ENCODE measurements around the gene STAT5B.
"Not testable (repeated sequence)": the region's sequence is repeated elsewhere in the genome, so short reads cannot be mapped to it uniquely, and the experiment has no call there.

The STAT5B gene

DNA sequence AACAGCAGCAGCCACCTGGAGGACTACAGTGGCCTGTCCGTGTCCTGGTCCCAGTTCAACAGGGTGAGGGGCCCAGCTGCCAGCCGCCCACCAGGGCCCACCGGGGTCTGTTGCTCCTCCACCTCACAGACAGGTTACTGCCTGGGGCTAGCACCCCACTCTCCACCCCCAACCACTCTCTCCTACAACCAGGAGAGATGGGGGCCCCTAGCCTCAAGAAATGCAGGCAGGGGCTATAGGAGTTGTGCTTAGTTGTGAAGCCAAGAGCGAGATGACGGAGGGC is 30.1 kb upstream of the STAT5B start:
- DNase-seq (ENCODE audit: low spot score): no peak
- FAIRE-seq: no peak

DNA sequence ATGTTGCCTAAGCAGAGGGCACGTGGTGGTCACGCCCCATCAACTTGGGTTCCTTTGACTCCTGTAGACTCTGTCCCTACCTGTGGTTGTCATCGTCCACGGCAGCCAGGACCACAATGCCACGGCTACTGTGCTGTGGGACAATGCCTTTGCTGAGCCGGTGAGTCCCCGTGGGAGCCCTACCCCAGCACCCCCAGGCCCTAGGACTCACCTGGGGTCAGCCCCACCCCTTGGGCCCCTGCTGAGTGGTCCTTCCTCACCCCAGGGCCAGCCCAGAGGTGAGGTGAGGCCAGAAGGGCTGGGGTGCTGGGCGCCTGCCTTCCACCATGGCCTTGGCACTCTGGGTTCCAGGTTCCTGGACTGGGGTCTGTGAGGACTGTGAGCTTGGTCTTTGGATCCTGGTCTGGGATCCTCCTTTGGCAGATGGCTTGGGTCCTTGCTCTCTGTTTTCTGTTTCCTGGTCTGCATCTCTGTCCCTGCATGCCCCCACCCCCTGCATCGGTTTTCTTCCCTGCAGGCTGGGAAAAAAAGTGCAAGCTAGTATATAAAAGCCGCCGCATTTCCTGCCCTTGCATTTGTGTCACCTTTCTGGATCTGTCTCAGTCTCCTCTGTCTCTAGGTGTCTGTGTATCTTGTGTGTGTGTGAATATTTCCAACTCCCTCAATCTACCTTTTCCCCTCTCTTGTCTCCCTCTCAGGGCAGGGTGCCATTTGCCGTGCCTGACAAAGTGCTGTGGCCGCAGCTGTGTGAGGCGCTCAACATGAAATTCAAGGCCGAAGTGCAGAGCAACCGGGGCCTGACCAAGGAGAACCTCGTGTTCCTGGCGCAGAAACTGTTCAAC is 29.6 kb upstream of the STAT5B start:
- peak; percentile 23 for FAIRE-seq
- no peak for DNase-seq (ENCODE audit: low spot score)

DNA sequence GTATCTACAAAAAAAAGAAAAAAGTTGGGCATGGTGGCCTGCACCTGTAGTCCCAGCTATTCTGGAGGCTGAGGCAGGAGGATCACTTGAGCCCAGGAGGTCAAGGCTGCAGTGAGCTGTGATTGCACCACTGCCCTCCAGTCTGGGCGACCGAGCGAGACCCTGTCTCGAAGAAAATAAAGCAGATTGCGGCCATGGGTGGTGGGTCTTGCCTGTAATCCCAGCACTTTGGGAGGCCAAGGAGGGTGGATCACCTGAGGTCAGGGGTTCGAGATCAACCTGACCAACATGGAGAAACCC is 28.8 kb upstream of the STAT5B start:
- not testable (repeated sequence) for DNase-seq (ENCODE audit: low spot score); FAIRE-seq

DNA sequence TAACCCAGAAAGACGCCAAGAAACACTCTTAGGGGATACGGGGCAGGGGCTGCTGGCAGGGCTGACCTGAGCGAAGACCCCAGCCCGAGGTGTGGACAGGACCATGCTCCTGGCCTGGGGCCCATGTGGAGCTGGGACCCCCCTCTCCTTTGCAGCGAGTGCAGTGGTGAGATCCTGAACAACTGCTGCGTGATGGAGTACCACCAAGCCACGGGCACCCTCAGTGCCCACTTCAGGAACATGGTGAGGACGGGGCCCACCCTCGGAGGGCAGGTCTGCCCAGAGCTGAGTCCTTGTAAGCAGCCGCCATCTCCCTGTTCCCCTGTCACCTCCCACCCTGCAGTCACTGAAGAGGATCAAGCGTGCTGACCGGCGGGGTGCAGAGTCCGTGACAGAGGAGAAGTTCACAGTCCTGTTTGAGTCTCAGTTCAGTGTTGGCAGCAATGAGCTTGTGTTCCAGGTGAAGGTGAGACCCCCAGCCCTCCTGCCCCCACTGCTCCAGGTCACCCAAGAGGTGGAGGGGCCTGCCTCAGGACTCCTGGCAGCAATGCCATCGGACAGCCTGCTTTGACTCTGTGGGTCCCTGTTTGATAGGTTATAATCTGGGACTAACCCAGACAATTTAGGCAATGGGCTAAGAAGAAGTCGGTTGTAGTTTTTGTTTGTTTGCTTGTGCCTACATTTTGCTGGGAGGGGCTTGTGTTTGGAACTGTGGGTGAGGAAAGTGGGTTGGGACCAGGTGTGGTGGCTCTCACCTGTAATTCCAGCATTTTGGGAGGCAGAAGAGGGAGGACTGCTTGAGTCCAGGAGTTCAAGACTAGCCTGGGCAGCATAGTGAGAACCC is 28.2 kb upstream of the STAT5B start:
- DNase-seq (ENCODE audit: low spot score) (no peak), FAIRE-seq (no peak)

DNA sequence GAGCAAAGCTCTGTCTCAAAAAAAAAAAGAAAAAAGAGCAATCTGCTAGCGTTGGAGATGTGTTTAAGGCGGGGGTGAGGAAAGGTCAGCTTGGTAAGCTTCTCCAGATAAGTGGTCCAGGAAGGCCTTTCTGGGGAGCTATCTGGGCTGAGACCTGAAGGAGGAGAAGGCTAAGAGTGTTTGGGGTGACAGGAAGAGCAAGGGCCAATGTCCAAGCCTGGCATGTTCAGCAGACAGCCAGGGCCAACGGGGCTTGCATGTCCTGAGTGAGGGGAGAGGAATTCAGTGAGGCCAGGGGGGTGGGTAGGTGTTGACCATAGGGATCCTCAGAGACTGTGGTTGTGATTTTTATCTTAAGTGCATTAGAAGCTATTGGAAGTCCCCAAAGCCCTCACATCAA is 27.5 kb upstream of the STAT5B start:
- FAIRE-seq: no peak
- no peak for DNase-seq (ENCODE audit: low spot score)

DNA sequence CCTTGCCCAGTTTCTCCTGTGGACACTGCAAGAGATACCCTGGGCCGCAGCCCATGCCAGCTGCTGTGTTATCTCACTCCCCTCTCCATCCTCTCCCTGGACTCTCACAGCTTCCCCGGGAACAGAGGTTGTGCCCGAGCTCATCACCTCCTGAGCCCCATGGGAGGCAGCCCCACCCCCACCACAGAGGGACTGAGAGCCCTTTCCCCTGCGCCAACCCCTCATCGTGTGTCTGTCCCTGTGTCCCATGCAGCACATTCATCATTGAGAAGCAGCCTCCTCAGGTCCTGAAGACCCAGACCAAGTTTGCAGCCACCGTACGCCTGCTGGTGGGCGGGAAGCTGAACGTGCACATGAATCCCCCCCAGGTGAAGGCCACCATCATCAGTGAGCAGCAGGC is 24.8 kb upstream of the STAT5B start:
- DNase-seq (ENCODE audit: low spot score): no peak
- FAIRE-seq: no peak

DNA sequence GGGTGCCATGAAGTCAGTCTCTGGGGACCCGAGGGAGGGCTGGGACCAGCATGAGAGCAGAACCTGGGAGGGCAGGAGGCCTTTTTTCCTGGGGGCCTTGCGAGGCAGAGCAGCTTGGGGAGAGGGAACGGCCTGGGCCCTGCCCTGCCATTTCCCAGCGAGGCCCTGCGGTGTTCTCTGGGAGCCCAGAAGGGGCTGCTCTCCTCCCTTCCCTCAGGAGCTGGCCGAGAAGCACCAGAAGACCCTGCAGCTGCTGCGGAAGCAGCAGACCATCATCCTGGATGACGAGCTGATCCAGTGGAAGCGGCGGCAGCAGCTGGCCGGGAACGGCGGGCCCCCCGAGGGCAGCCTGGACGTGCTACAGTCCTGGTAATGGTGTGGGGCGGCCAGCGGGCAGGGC is 23.7 kb upstream of the STAT5B start:
- not testable (repeated sequence) for DNase-seq (ENCODE audit: low spot score); FAIRE-seq

DNA sequence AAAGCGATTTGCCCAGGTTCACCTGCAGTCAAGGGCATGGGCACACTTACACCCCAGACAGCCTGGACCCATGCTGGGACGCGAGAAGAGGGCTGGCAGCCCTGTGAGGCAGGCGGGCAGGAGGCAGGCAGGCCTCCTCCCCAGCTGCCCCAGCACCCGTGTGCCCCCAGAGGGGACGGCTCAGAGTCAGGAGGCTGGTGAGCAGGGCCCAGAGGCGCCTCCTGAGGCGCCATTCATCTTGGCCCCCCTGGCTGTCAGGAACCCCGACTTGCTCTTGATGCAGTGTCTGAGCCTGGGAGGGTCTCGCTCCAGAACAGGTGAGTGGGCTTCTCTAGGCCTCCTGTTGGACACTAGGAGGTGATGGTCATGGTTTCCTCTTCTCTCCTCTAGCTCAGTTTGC is 23.2 kb upstream of the STAT5B start:
- not testable (repeated sequence) for FAIRE-seq; DNase-seq (ENCODE audit: low spot score)

DNA sequence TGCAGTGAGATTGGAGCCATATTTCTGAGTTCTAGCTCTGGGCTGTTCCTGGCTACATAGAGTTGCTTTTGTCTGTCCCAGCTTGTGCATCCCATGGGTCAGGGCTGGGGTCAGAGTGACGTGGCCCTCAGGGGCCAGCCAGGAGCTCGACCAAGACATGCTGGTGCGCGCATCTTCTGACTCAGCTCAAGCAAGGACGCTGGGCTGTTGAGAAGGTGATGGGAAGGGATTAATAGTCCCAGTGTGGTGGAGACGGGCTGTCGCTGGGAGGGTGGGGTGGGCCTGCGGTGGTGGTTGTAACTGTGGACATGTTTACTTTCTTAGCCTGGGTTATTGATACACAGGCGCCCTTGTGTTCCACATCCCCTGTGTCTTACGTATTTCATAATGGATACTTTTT is 21.6 kb upstream of the STAT5B start:
- DNase-seq (ENCODE audit: low spot score); FAIRE-seq: not testable (repeated sequence)

DNA sequence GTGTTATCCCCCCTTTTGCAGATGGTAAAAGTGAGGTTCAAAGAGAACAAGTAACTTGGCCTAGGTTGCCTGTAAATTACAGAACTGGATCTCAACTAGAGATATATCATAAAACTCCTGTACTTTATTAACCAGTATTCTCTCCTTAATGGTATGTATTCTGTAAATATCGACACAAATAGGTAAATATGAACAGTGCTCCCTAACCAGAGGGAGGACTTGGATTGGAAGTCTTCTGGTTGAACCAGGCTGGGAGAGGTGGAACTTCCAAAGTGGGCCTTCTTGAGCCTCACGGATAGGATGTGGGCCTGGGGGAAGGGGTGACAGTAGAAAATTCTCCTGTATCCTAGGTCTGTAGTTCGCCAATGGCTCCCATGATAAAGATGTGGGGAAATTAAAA is 19.8 kb upstream of the STAT5B start:
- no peak for DNase-seq (ENCODE audit: low spot score)
- FAIRE-seq: no peak

DNA sequence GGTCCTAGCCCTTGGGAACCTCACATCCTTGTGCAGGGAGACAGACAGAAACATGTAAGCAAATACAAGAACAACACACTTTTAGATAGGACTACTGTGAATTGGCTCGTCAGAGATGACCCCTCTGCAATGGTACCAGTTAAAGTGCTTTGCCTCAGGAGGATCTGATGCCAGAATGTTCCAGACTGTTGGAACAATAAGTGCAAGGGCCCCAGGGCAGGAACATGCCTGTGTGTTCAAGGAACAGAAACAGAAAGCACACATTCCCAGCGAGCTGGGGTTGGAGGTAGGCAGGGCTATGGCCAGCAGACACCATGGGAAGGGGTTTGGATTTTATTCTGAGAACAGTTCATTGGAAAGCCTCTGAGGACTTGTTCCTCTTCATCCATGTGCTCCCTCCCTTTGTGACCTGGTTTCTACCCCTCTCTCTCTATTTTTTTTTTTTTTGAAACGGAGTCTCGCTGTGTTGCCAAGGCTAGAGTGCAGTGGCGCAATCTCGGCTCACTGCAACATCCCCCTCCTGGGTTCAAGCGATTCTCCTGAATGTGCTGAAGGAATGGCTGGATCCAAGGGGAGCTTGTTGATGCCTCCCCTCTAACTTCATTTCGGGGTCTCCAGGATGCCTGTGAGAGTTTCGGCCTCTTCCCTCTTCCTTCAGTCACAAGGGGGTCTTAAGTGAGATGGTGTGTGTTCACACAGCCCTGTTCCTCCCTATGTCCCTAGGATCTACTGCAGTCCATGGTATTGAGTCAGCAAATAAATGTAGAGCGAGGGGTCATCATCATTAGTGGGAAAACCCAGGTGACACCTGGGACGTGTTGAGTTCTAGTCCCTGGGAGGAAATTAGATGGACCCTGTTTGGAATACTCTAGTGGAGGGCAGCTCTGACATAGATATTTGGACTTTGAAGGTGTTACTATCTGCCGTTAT is 18.5 kb upstream of the STAT5B start:
- FAIRE-seq (no peak), DNase-seq (ENCODE audit: low spot score) (no peak)

DNA sequence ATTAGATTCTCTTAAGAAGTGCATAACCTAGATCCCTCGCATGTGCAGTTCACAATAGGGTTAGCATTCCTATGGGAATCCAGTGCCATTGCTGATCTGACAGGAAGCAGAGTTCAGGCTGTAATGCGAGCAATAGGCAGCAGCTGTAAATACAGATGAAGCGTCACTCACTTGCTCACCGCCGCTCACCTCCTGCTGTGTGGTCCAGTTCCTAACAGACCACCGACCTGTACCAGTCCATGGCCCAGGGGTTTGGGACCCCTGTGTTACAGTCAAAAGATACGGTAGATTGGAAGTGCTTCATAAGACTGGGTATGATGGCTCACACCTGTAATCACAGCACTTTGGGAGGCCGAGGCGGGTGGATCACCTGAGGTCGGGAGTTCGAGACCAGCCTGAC is 14.9 kb upstream of the STAT5B start:
- no peak for FAIRE-seq
- no peak for DNase-seq (ENCODE audit: low spot score)

DNA sequence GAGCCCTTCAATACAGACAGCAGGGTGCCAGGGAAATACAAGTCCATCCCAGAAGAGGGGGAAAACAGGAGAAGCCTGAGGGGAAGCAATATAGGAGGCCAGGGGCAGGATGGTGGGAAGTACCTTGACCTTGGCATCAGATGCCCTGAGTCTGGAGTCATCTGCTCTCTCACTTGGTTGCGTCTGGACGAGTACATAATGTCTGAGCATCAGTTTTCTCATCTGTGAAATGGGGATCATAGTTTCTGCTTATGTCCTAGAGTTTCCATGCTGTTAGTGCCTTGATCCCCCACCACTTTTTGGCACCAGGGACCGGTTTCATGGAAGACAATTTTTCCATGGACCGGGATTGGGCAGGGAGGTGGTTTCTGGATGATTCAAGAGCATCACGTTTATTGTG is 14.4 kb upstream of the STAT5B start:
- FAIRE-seq: no peak
- no peak for DNase-seq (ENCODE audit: low spot score)

DNA sequence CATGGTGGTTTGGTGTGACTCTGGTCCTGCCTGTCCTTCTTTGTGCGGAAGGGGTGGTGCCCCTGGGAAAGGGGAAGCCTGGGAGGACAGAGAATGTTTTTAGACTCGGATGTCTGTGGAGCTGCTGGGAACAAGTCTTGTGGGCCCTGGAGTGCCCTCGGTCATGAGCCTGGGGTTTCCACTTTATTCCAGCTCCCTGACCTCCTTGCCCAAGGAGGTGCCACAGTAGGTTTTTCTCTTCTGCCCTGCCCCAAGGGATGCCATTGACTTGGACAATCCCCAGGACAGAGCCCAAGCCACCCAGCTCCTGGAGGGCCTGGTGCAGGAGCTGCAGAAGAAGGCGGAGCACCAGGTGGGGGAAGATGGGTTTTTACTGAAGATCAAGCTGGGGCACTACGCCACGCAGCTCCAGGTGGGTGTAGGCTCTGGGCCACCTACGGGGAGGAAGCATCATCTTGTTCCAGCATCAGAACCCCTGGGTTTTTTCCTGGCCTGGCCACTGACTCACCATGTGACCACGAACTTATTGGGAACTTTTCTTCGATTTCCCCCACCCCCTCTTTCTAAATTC is 13.5 kb upstream of the STAT5B start:
- DNase-seq (ENCODE audit: low spot score) (no peak), FAIRE-seq (no peak)

DNA sequence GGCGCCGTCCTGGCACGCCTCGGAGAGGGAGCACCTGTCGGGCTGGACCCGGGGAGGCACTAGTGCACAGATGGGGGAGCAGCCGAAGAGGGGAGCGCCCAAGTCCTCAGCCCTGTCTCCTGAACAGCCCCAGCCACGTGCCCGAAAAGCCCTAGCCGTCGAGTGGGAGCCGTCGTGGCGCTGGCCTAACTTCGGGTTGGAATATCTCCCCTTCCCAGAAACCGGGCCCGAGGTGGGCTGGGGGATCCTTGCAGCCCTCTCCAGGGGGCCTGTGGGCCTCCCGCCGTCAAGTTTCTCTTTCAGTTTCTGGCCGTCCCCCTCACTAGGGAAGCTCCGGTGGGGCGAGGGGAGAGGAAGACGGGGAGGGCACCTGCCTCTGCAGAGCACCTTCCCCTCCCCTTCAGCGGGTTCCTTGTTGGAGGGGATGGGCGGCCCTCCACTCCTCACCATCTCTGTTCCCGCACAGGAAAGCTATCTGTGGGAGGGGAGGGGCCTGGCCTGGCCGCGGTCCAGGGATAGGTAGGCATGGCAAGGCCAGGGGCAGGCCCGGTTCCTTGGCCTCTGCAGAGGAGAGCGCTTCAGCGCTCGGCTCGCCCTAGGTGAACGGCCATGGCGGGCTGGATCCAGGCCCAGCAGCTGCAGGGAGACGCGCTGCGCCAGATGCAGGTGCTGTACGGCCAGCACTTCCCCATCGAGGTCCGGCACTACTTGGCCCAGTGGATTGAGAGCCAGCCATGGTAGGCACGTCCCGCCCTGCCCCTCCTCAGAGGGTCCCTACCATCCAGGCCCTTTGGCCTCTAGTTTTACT is 12.8 kb upstream of the STAT5B start:
- DNase-seq (ENCODE audit: low spot score) (no peak), FAIRE-seq (no peak)

DNA sequence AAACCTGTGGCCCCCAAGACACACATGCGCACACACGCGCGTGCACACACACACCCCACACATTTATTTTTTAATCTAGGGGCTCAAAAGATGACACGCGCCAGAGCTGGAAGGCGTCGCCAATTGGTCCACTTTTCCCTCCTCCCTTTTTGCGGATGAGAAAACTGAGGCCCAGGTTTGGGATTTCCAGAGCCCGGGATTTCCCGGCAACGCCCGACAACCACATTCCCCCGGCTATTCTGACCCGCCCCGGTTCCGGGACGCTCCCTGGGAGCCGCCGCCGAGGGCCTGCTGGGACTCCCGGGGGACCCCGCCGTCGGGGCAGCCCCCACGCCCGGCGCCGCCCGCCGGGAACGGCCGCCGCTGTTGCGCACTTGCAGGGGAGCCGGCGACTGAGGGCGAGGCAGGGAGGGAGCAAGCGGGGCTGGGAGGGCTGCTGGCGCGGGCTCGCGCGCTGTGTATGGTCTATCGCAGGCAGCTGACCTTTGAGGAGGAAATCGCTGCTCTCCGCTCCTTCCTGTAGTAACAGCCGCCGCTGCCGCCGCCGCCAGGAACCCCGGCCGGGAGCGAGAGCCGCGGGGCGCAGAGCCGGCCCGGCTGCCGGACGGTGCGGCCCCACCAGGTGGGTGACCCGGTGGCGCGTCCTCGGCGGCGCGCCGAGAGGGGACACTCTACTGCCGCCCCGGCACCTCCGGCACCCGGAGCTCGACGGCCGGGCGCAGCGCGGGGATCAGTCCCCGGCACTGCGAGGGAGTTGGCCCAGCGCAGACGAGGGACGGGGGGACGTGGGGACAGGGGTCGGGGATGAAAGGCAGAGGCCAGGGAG is 12.0 kb upstream of the STAT5B start, which contains the start of gene STAT5A:
Gene STAT5A, plus strand, starts transcription at position 522 of the 826 bp plus-strand sequence. CDS start 914 bp downstream, outside the sequence.
- no peak for FAIRE-seq
- DNase-seq (ENCODE audit: low spot score): peak; percentile 66

DNA sequence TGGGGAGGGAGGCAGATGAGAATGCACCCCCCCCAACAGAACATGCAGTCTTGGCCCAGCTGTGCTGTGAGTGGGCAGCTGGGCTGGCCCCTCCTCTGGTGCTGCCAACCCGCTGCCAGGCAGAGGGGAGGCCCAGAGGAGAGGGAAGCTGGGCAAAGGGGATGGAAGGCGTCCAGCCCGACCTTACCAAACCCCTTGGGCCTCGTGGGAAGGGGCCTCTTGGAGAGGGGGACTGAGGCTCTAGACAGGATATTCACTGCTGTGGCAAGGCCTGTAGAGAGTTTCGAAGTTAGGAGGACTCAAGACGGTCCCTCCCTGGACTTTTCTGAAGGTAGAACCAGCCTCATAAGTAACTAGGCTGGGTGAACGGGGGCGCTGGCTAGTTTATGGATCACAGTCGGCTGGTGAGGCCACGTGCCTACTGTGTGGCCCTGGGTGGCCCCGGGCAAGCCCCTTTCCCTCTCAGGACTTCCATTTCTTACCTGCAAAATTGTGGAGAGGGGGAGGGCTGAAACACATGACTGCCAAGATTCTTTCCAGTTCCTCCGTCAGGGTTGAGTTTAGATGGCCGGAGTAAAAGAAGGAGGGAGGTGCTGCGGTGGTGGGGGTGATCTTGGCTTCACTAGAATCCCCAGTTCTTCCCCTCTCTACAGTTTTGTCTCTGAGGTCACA is 11.2 kb upstream of the STAT5B start:
- DNase-seq (ENCODE audit: low spot score) (no peak), FAIRE-seq (peak; percentile 52)

DNA sequence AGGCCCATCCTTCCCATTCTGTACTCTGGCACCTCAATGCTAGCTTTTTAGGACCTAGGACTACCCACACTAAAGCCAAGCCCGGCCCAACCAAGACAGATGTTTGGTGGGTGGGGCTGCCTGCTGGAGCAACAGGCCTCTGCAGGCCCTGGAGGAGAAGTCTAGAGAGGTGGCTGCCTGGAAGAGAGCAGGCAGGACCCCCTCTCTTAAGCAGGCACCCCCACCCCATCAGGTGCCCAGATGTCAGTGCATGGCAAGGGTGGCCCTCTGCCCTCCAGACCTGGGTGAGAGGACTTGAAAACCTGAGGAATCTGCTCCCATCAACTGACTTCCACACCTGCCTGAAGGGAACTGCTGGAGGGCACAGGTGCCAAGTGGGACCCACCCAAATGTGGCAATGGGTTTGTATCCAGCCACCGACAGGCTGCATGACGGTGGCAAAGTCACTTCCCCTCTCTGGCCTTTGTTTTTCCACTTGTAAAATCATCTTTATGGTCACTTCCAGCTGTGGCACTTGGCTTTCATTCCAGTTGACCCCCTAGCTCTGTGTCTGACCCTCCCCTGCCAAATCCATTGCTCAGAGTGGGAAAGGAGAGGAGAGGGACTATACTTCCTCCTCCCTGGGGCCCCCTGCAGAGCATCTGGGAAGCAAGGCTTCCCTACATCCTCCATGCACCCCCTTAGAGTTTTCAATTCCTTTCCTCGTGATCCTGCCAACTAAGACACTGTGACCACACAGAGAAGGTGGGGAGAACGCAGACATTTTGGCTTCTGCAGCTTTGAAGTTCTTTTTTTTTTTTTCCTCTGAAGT is 10.4 kb upstream of the STAT5B start:
- FAIRE-seq (no peak), DNase-seq (ENCODE audit: low spot score) (no peak)

All from urothelium cell line (cell line).